NCI-H1417 treated with DMSO at 0.1 percent for 48 hours (cell line): Measurements from ENCODE around the gene MUC2.

Experiments
- DNase-seq: peaks from one replicate; lab custom pipeline; 2025; lab: John Stamatoyannopoulos, UW

Gene MUC2

GRCh38 chr11:1051356-1052132 lies 23.1 kb upstream of the MUC2 start:
- no peak for DNase-seq

- no peak for DNase-seq
These were observed 22.3 kb upstream of the MUC2 start for GRCh38 chr11:1052133-1053011.

- DNase-seq, result no peak
These were observed 21.4 kb upstream of the MUC2 start for GRCh38 chr11:1053121-1053901.

GRCh38 chr11:1054143-1055108 lies 20.2 kb upstream of the MUC2 start:
- DNase-seq, result no peak

GRCh38 chr11:1055109-1055703 lies 19.5 kb upstream of the MUC2 start:
- no peak for DNase-seq

- DNase-seq, result no peak
These were observed 18.5 kb upstream of the MUC2 start for GRCh38 chr11:1055990-1056771.

- no peak for DNase-seq
These were observed 16.9 kb upstream of the MUC2 start for GRCh38 chr11:1057806-1058205.

- DNase-seq, result no peak
These were observed 14.9 kb upstream of the MUC2 start for GRCh38 chr11:1059759-1060158.

- DNase-seq, result no peak
These were observed 14.3 kb upstream of the MUC2 start for GRCh38 chr11:1060410-1060809.

GRCh38 chr11:1060852-1061616 lies 13.6 kb upstream of the MUC2 start:
- no peak for DNase-seq

- no peak for DNase-seq
These were observed 12.4 kb upstream of the MUC2 start for GRCh38 chr11:1062075-1062820.

GRCh38 chr11:1064167-1064566 lies 10.5 kb upstream of the MUC2 start:
- DNase-seq, result no peak

GRCh38 chr11:1067812-1068496 lies 6.7 kb upstream of the MUC2 start:
- DNase-seq, result no peak

- DNase-seq, result no peak
These were observed 4.9 kb upstream of the MUC2 start for GRCh38 chr11:1069740-1070139.

GRCh38 chr11:1070594-1071462 lies 3.8 kb upstream of the MUC2 start:
- DNase-seq, result no peak

GRCh38 chr11:1071571-1072115 lies 3.0 kb upstream of the MUC2 start:
- no peak for DNase-seq
